Measurements from ENCODE around the gene ENDOD1.

Gene ENDOD1

GRCh38 chr11:95144313-95145235 lies 54.9 kb downstream of the ENDOD1 start:
- no peak for DNase-seq (ENCODE audit: low read depth)

- no peak for DNase-seq (ENCODE audit: low read depth)
These were observed 55.9 kb downstream of the ENDOD1 start for GRCh38 chr11:95145430-95146060.

GRCh38 chr11:95147364-95147905 lies 57.8 kb downstream of the ENDOD1 start:
- peak; percentile 83 for DNase-seq (ENCODE audit: low read depth)

- DNase-seq (ENCODE audit: low read depth), result no peak
These were observed 58.8 kb downstream of the ENDOD1 start for GRCh38 chr11:95148406-95148805.

- DNase-seq (ENCODE audit: low read depth), result no peak
These were observed 59.3 kb downstream of the ENDOD1 start for GRCh38 chr11:95148938-95149337.

GRCh38 chr11:95149651-95150364 lies 60.2 kb downstream of the ENDOD1 start:
- no peak for DNase-seq (ENCODE audit: low read depth)

GRCh38 chr11:95150956-95151684 lies 61.5 kb downstream of the ENDOD1 start:
- DNase-seq (ENCODE audit: low read depth), result peak; percentile 60

- DNase-seq (ENCODE audit: low read depth), result no peak
These were observed 63.5 kb downstream of the ENDOD1 start for GRCh38 chr11:95152876-95153856.

- DNase-seq (ENCODE audit: low read depth), result no peak
These were observed 64.2 kb downstream of the ENDOD1 start for GRCh38 chr11:95153857-95154246.

GRCh38 chr11:95154514-95154913 lies 64.9 kb downstream of the ENDOD1 start:
- no peak for DNase-seq (ENCODE audit: low read depth)

- no peak for DNase-seq (ENCODE audit: low read depth)
These were observed 65.7 kb downstream of the ENDOD1 start for GRCh38 chr11:95155385-95155784.

GRCh38 chr11:95156133-95156721 lies 66.6 kb downstream of the ENDOD1 start:
- DNase-seq (ENCODE audit: low read depth), result no peak

- DNase-seq (ENCODE audit: low read depth), result no peak
These were observed 67.4 kb downstream of the ENDOD1 start for GRCh38 chr11:95156916-95157541.

- no peak for DNase-seq (ENCODE audit: low read depth)
These were observed 68.2 kb downstream of the ENDOD1 start for GRCh38 chr11:95157824-95158223.

GRCh38 chr11:95161248-95161647 lies 71.6 kb downstream of the ENDOD1 start:
- DNase-seq (ENCODE audit: low read depth), result no peak

GRCh38 chr11:95163106-95163505 lies 73.5 kb downstream of the ENDOD1 start:
- no peak for DNase-seq (ENCODE audit: low read depth)

- DNase-seq (ENCODE audit: low read depth), result no peak
These were observed 76.0 kb downstream of the ENDOD1 start for GRCh38 chr11:95165638-95166037.

- DNase-seq (ENCODE audit: low read depth), result no peak
These were observed 77.1 kb downstream of the ENDOD1 start for GRCh38 chr11:95166781-95167180.

GRCh38 chr11:95170294-95170693 lies 80.6 kb downstream of the ENDOD1 start:
- DNase-seq (ENCODE audit: low read depth), result no peak
